Measurements from ENCODE around the gene APBB2. TPM values are rescaled to one million over a fixed set of nuclear protein-coding genes. Genes with fewer than 3 reads are reported as not detected.

The APBB2 gene
- total RNA-seq, 2 experiments from 2014 or later: 1.3 to 1.5 TPM

GRCh38 chr4:40850496-40850895, 363.8 kb downstream of the APBB2 start:
- DNase-seq: no peak
- CTCF ChIA-PET: interaction anchor here (0.7 to 2.6 kb wide), 3 partner anchors 11 to 815 kb away, joined by 3 to 25 read pairs (median 3); no protein-coding TSS in a partner anchor
- POLR2A ChIA-PET: no interaction called here
- H3K36me3 Mint-ChIP-seq (ENCODE audit: low read depth): no peaks in the 10 kb centered on the region
- ATAC-seq: no peak
- H3K9me3 Mint-ChIP-seq (ENCODE audit: low read depth): no peaks in the 10 kb centered on the region
- no peak overlapping the region for H3K4me3 Mint-ChIP-seq
- H3K27ac Mint-ChIP-seq: no peak overlapping the region
- H3K4me1 Mint-ChIP-seq: no peaks in the 10 kb centered on the region
- peaks cover 30% of the 10 kb centered on the region for H3K27me3 Mint-ChIP-seq
- intact Hi-C loops (cut with DNase I, micrococcal nuclease): no loop called here

DNA sequence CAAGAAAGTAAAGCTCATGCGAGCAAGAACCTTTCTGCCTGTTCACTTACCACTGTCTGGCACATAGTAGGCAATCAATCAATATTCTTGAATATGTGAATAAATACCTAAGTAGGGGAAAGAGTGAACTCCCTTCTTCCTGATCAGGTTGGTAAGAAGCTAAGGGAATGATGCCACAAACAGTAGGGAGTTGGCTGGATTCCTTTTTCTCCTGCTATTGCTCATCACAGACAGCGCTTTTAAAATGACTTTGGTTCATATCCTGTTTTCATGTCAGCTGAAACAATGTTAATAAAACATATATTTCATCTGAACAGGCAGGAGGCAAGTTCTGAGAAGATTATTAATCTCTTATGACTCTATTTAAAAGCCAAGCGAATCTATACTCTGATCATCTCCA, 365.4 kb downstream of the APBB2 start:
- Mint-ChIP-seq H3K4me1 (no peaks in the 10 kb centered on the region), H3K9me3 (ENCODE audit: low read depth) (no peaks in the 10 kb centered on the region), H3K27me3 (peaks cover 24% of the 10 kb centered on the region), H3K4me3 (no peak overlapping the region), H3K36me3 (ENCODE audit: low read depth) (no peaks in the 10 kb centered on the region), H3K27ac (no peak overlapping the region)
- intact Hi-C loops (cut with DNase I, micrococcal nuclease): no loop called here
- POLR2A ChIA-PET: no interaction called here
- DNase-seq (no peak), ATAC-seq (no peak)
- CTCF ChIA-PET: interaction anchor here (0.6 to 2.6 kb wide), 6 partner anchors 9 to 1326 kb away, joined by 3 to 25 read pairs (median 4); no protein-coding TSS in a partner anchor

DNA sequence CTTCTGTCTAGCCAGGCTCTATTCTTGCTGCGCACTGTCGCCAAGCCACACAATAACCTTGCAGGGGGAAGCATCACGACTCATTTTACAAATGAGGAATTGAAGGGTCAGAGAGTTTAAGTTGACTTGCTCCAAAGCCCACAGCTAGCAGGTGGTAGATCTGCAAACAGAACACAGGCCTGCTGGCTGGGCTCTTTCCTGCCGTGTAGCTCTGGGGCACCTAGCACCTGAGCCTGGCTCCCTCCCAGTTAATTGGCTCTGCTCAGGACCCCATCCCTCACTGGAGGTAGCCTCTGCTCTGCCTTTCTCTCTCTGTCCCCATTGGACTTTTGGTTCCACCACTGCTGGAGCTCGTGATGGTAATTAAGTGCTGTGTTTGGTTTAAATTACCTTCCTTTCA, 366.1 kb downstream of the APBB2 start:
- intact Hi-C loops (cut with DNase I, micrococcal nuclease): no loop called here

DNA sequence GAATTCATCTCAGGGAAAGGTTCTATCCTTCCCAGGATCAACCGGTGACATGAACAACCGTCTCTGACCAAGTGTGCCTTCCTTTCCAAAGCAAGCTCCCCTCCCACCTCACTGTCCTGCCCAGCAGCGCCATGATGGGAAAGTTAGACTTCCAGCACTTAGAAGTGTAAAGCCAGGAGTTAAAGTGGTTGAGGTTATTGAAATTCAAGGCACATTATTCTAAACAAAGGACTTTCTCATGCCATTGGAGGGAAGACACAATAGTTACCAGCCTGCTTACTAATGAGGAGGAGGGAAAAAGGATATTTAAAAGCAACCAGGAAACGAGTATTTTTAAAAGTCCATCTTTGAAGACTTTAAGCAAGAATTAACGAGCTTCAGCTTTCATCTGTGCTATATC, 367.8 kb downstream of the APBB2 start:
- Mint-ChIP-seq H3K4me3 (no peak overlapping the region), H3K27me3 (peaks cover 16% of the 10 kb centered on the region), H3K27ac (no peak overlapping the region), H3K4me1 (no peaks in the 10 kb centered on the region), H3K9me3 (ENCODE audit: low read depth) (no peaks in the 10 kb centered on the region), H3K36me3 (ENCODE audit: low read depth) (no peaks in the 10 kb centered on the region)
- ChIA-PET CTCF (interaction anchor here (0.8 kb wide), 1 partner anchor 529 kb away, joined by 3 read pairs; no protein-coding TSS in a partner anchor), POLR2A (interaction anchor here (0.6 kb wide), 2 partner anchors 89 to 860 kb away, joined by 3 to 4 read pairs; no protein-coding TSS in a partner anchor)
- ATAC-seq (no peak), DNase-seq (no peak)
- intact Hi-C loops (cut with DNase I, micrococcal nuclease): no loop called here

More for the DNA sequence above, 366.1 kb downstream of the APBB2 start:
- H3K9me3 Mint-ChIP-seq (ENCODE audit: low read depth): no peaks in the 10 kb centered on the region
- no peak overlapping the region for H3K4me3 Mint-ChIP-seq
- ATAC-seq: no peak
- no peaks in the 10 kb centered on the region for H3K36me3 Mint-ChIP-seq (ENCODE audit: low read depth)
- no peak overlapping the region for H3K27ac Mint-ChIP-seq
- POLR2A ChIA-PET: no interaction called here
- H3K4me1 Mint-ChIP-seq: no peaks in the 10 kb centered on the region
- no peak for DNase-seq
- CTCF ChIA-PET: interaction anchor here (0.6 to 2.6 kb wide), 3 partner anchors 8 to 523 kb away, joined by 3 to 25 read pairs (median 3); no protein-coding TSS in a partner anchor
- H3K27me3 Mint-ChIP-seq: peaks cover 21% of the 10 kb centered on the region

DNA sequence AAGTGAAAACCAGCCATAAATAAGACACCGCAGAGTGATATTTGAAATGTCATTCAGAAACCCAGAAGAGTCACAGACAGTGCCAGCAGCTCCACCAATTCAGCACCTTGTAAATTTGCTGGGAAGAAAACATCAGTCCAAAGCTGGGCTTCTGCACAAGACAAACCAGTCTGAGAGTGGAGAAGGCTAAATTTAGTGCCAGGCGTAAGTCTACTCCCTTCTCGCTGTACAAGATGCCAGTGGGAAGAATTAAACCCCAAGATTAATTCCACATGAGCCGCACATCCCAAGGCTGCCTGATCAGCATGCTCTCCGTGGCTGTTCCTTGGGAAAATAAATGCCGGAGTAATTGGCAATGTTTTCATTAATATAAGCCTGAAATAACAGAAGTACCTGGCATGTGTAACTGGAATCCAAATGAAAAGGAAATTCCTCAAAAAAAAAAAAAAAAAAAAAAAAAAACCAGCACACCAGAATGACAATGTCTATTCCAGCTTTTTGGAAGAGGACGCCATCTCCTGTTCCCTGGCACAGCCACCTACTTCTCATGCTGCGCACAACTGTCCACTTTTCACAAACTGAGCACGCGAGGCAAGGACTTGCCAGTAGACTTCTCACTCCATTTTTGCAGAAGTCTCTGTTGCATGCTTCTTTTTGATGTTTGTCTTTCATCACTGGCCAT, 369.0 kb downstream of the APBB2 start:
- Mint-ChIP-seq H3K4me3 (no peak overlapping the region), H3K27ac (no peak overlapping the region), H3K4me1 (peaks cover 5% of the 10 kb centered on the region), H3K36me3 (ENCODE audit: low read depth) (no peaks in the 10 kb centered on the region), H3K27me3 (peaks cover 13% of the 10 kb centered on the region), H3K9me3 (ENCODE audit: low read depth) (no peaks in the 10 kb centered on the region)
- POLR2A ChIA-PET: no interaction called here
- DNase-seq: no peak
- ATAC-seq: no peak
- intact Hi-C loops (cut with DNase I, micrococcal nuclease): no loop called here
- CTCF ChIA-PET: interaction anchor here (0.6 to 1.4 kb wide), 4 partner anchors 14 to 70 kb away, joined by 3 to 4 read pairs (median 3); no protein-coding TSS in a partner anchor

DNA sequence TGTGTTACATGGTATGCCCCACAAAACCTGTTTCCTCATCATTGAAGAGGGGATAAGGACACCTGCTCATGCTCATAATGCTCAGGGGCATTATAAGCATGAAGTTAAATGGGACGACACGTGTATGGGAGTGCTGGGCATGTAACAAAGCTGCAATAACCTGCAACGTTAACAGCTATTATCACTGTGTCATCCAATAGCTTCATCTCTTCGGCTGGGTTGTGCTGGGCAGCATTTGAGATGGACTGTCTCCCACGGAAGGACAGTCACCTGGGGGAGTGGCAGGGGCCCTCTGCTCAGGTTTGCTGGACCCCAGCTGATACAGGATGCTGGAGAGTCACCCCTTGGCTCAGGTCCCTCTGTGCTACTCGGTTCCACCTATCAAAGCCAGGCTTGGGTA, 370.1 kb downstream of the APBB2 start:
- H3K36me3 Mint-ChIP-seq (ENCODE audit: low read depth): no peaks in the 10 kb centered on the region
- ChIA-PET CTCF (interaction anchor here (1.3 to 1.7 kb wide), 4 partner anchors 20 to 519 kb away, joined by 3 to 10 read pairs (median 6); no protein-coding TSS in a partner anchor), POLR2A (no interaction called here)
- H3K4me1 Mint-ChIP-seq: peaks cover 5% of the 10 kb centered on the region
- no peak for DNase-seq
- no peak overlapping the region for H3K27ac Mint-ChIP-seq
- no peak overlapping the region for H3K4me3 Mint-ChIP-seq
- ATAC-seq: no peak
- peaks cover 13% of the 10 kb centered on the region for H3K27me3 Mint-ChIP-seq
- intact Hi-C loops (cut with DNase I, micrococcal nuclease): loop anchor here (5.0 kb wide), 3 partner anchors 53 to 787 kb away; partner anchors contain the start of gene N4BP2 (in 1 of the 2)
- H3K9me3 Mint-ChIP-seq (ENCODE audit: low read depth): no peaks in the 10 kb centered on the region

- Mint-ChIP-seq H3K4me3 (no peak overlapping the region), H3K27me3 (peaks cover 9% of the 10 kb centered on the region), H3K27ac (no peak overlapping the region), H3K9me3 (ENCODE audit: low read depth) (no peaks in the 10 kb centered on the region), H3K36me3 (ENCODE audit: low read depth) (no peaks in the 10 kb centered on the region), H3K4me1 (peaks cover 5% of the 10 kb centered on the region)
- DNase-seq (peak; percentile 58), ATAC-seq (peak; percentile 77)
- intact Hi-C loops (cut with DNase I, micrococcal nuclease): loop anchor here (1.0 to 5.0 kb wide), 4 partner anchors 54 to 786 kb away; partner anchors contain the start of gene N4BP2 (in 1 of the 2)
- CTCF ChIA-PET: interaction anchor here (0.6 to 1.7 kb wide), 11 partner anchors 20 to 1374 kb away, joined by 3 to 10 read pairs (median 3); no protein-coding TSS in a partner anchor
- POLR2A ChIA-PET: no interaction called here
Observed at GRCh38 chr4:40843696-40844095, 370.6 kb downstream of the APBB2 start.

DNA sequence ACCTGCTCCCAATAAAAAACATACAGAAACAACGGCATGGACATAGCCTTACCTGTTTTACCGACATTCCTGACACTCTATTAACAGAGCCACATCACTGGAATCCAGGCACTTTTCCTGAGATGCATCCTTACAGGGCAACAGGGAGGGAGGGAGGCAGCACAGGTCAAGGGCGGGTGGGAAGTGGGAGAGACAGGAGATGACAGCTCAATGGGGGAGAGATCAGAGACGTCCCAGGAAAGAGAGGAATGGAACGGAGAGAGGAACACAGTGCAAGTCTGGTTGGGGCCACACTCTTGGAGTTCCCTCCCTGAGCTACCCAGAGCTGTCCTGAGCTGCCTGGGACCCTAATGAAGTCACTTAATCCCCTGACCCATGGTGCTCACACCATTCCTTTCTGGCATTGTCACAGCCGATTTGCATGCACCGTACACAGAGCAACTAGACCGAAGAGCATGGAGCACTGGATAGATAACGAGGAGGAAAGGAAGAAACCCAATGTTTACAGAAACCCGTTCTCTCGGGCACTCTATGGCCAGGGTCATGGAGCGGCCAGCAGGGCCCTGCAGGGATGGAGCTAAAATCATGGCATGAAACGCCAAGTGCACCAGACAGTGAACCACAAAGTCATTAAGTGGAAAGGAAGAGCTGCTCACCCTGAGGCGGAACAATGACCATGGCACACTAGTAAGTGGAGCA, 371.5 kb downstream of the APBB2 start:
- intact Hi-C loops (cut with DNase I, micrococcal nuclease): loop anchor here (1.0 to 5.0 kb wide), 4 partner anchors 54 to 786 kb away; partner anchors contain the start of gene N4BP2 (in 1 of the 2)
- POLR2A ChIA-PET: no interaction called here
- Mint-ChIP-seq H3K4me1 (peaks cover 5% of the 10 kb centered on the region), H3K27ac (no peak overlapping the region), H3K4me3 (no peak overlapping the region), H3K36me3 (ENCODE audit: low read depth) (no peaks in the 10 kb centered on the region), H3K9me3 (ENCODE audit: low read depth) (no peaks in the 10 kb centered on the region), H3K27me3 (peaks cover 8% of the 10 kb centered on the region)
- CTCF ChIA-PET: interaction anchor here (0.5 to 3.0 kb wide), 15 partner anchors 22 to 1374 kb away, joined by 3 to 24 read pairs (median 3); no protein-coding TSS in a partner anchor
- DNase-seq (no peak), ATAC-seq (no peak)

DNA sequence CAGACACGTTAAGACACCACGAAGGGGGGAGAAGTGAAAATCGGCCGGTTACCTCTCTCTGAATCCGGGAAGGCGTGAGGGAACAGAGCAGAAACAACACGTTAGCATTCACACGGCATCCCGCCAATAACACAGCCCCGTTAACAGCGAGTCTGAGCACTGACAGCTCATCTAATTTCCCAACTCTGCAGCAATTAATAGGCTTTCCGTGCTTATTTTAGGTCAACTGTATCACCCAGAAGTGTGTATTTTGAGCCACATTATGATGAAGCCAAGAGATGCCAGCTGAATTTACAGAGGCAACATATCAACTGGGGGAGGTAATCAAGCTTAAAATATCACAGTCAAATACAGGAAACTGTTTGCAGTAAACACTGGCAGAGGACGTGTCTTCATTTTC, 372.0 kb downstream of the APBB2 start:
- intact Hi-C loops (cut with DNase I, micrococcal nuclease): loop anchor here (5.0 kb wide), 3 partner anchors 55 to 785 kb away; partner anchors contain the start of gene N4BP2 (in 1 of the 2)
- Mint-ChIP-seq H3K9me3 (ENCODE audit: low read depth) (no peaks in the 10 kb centered on the region), H3K4me3 (no peak overlapping the region), H3K27me3 (peaks cover 8% of the 10 kb centered on the region), H3K36me3 (ENCODE audit: low read depth) (no peaks in the 10 kb centered on the region), H3K27ac (no peak overlapping the region), H3K4me1 (peaks cover 5% of the 10 kb centered on the region)
- DNase-seq (no peak), ATAC-seq (no peak)
- CTCF ChIA-PET: interaction anchor here (0.8 to 4.3 kb wide), 6 partner anchors 15 to 83 kb away, joined by 3 to 30 read pairs (median 13); no protein-coding TSS in a partner anchor
- POLR2A ChIA-PET: no interaction called here

DNA sequence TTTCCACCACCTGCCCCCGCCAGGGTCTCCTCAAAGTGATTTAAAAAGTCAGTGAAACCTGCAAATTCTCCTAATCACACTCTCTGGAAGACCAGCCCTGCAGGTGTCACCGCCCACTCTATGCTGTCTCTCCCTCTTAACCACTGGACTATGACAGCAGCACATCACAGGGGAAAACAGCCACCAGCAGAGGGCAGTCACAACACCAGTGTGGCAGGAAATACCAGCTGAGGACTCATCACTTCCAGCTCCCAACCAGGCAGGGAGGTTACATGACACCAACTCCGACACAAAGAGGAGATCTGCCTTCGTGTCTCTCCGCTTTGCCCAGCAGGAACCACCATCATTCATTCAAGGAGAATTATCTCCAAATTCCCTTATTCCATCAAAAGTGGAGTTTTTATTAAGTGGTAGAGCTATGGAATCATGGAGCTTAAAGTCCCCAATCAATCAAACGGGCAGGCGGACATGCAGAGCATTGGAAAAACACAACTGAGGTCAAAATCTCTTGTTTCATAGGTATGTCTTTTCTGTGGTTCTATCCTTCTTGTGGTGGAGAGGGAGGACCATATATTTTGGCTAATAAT, 373.3 kb downstream of the APBB2 start:
- Mint-ChIP-seq H3K4me1 (peaks cover 5% of the 10 kb centered on the region), H3K9me3 (ENCODE audit: low read depth) (no peaks in the 10 kb centered on the region), H3K27me3 (peaks cover 6% of the 10 kb centered on the region), H3K4me3 (no peak overlapping the region), H3K27ac (no peak overlapping the region), H3K36me3 (ENCODE audit: low read depth) (no peaks in the 10 kb centered on the region)
- ChIA-PET POLR2A (no interaction called here), CTCF (interaction anchor here (0.5 to 4.3 kb wide), 29 partner anchors 8 to 1312 kb away, joined by 3 to 30 read pairs (median 4); no protein-coding TSS in a partner anchor)
- ATAC-seq: peak; percentile 97
- DNase-seq: peak; percentile 93
- intact Hi-C loops (cut with DNase I, micrococcal nuclease): loop anchor here (1.0 to 5.0 kb wide), 5 partner anchors 56 to 784 kb away; partner anchors contain the start of gene N4BP2 (in 1 of the 2)

All from activated CD4-positive, alpha-beta T cell treated with anti-CD3 and anti-CD28 coated beads for 36 hours (primary cell).